K562 (cell line): Measurements from ENCODE around the gene MTPN. TPM values are rescaled to one million over a fixed set of nuclear protein-coding genes. Genes with fewer than 3 reads are reported as not detected.

Experiments
- BRD9 ChIP-seq: fragments of 450-650 bp; IDR thresholded peaks from 2 replicates; pipeline ENCODE4 v1.6.1; 2018; ENCODE audit warnings: low read depth; ENCODE audit not compliant: partially characterized antibody
- CAMTA2 ChIP-seq: fragments of 250-450 bp; sonication (Bioruptor Pico); conservative IDR thresholded peaks from 2 replicates; pipeline ENCODE4 v1.5.1; 2022
- EP400 ChIP-seq: fragments of 450-650 bp; IDR thresholded peaks from 2 replicates; pipeline ENCODE4 v1.6.1; 2017; ENCODE audit warnings: antibody characterized with exemption, mild to moderate bottlenecking, moderate library complexity
- GTF2A2 ChIP-seq: IDR thresholded peaks from 2 replicates; pipeline ENCODE4 v1.6.1; 2016; ENCODE audit warnings: mild to moderate bottlenecking, missing genetic modification characterization, missing compliant biosample characterization
- ILK ChIP-seq: fragments of 450-650 bp; IDR thresholded peaks from 2 replicates; pipeline ENCODE4 v1.6.1; 2016; ENCODE audit warnings: missing genetic modification characterization, low read depth, mild to moderate bottlenecking, missing compliant biosample characterization, moderate library complexity, borderline replicate concordance
- IRF2 ChIP-seq: sonication (generic); formaldehyde crosslinking; IDR thresholded peaks from 2 replicates; pipeline ENCODE4 v1.8.1; 2022; ENCODE audit warnings: mild to moderate bottlenecking, missing genetic modification reagents
- NFRKB ChIP-seq: fragments of 450-650 bp; IDR thresholded peaks from 2 replicates; pipeline ENCODE4 v1.6.1; 2016; ENCODE audit warnings: low read depth
- POLR2A ChIP-seq: fragments of 450-650 bp; conservative IDR thresholded peaks from 2 replicates; pipeline ENCODE4 v1.6.1; 2016
- SRSF3 ChIP-seq: fragments of 200-400 bp; formaldehyde crosslinking; IDR thresholded peaks from 2 replicates; pipeline ENCODE4 v1.6.1; 2016; ENCODE audit warnings: mild to moderate bottlenecking, low read length, moderate library complexity; ENCODE audit not compliant: insufficient read depth
- WHSC1 ChIP-seq: IDR thresholded peaks from one replicate; pipeline ENCODE4 v1.6.1; 2012; ENCODE audit warnings: low read length, control low read depth, inconsistent platforms
- ZNF175 ChIP-seq: fragments of 200-800 bp; sonication (Bioruptor generic); IDR thresholded peaks from 2 replicates; pipeline ENCODE4 v1.6.1; 2016; ENCODE audit warnings: low read depth, mild to moderate bottlenecking, missing genetic modification characterization, missing compliant biosample characterization
- ZNF282 ChIP-seq: sonication (generic); formaldehyde crosslinking; IDR thresholded peaks from 2 replicates; pipeline ENCODE4 v1.8.1; 2023; ENCODE audit warnings: missing genetic modification reagents
- ZNF57 ChIP-seq: fragments of 450-650 bp; formaldehyde crosslinking; IDR thresholded peaks from 2 replicates; pipeline ENCODE4 v1.4.0; 2020; ENCODE audit warnings: mild to moderate bottlenecking, moderate library complexity
- polyA plus RNA-seq, 8 experiments: library from polyadenylated mRNA; depleted of rRNA in 4 of 8; stranded (reverse) in 5 of 8; unstranded in 3 of 8; fragments of >200 nt; fragmentation: Nextera tagmentation in 2 of 8; fragmentation: Illumina TruSeq in 1 of 8; extraction: Ambion mirVana in 2 of 8; extraction: Trizol in 1 of 8; gene quantifications; 2 replicates each; pipeline versions ENCODE4 v1.2.1 to v1.2.3, GENCODE V29; 2011 to 2014; ENCODE audit warnings: inconsistent platforms in 1 of 8, missing spikeins in 1 of 8
- total RNA-seq, 7 experiments: library from RNA; depleted of rRNA in 6 of 7; stranded (reverse); fragments of >200 nt in 6 of 7; fragmentation: Illumina TruSeq in 2 of 7; extraction: Trizol in 2 of 7; gene quantifications; 2 replicates each; pipeline versions ENCODE4 v1.2.1 to v1.2.3, GENCODE V29; 2011 to 2021; ENCODE audit warnings: low replicate concordance in 1 of 7
- TF ChIP-seq, protein P1 (sequence below): fragments of 450-650 bp; IDR thresholded peaks from 2 replicates; pipeline ENCODE4 v1.6.1; 2016; ENCODE audit warnings: low read depth
- TF ChIP-seq, protein P2 (sequence below): sonication (generic); formaldehyde crosslinking; IDR thresholded peaks from 2 replicates; pipeline ENCODE4 v1.8.1; 2022; ENCODE audit warnings: missing genetic modification reagents
- TF ChIP-seq, protein P3 (sequence below): fragments of 150-350 bp; conservative IDR thresholded peaks from 2 replicates; pipeline ENCODE4 v1.6.1; 2014; ENCODE audit warnings: low read length

The MTPN gene
- total and polyA plus RNA-seq, 9 of the 15 experiments (the other 6 are each of a cell fraction or from before 2014, with no cell fraction given): 68.5 to 261 (median 156) TPM

DNA sequence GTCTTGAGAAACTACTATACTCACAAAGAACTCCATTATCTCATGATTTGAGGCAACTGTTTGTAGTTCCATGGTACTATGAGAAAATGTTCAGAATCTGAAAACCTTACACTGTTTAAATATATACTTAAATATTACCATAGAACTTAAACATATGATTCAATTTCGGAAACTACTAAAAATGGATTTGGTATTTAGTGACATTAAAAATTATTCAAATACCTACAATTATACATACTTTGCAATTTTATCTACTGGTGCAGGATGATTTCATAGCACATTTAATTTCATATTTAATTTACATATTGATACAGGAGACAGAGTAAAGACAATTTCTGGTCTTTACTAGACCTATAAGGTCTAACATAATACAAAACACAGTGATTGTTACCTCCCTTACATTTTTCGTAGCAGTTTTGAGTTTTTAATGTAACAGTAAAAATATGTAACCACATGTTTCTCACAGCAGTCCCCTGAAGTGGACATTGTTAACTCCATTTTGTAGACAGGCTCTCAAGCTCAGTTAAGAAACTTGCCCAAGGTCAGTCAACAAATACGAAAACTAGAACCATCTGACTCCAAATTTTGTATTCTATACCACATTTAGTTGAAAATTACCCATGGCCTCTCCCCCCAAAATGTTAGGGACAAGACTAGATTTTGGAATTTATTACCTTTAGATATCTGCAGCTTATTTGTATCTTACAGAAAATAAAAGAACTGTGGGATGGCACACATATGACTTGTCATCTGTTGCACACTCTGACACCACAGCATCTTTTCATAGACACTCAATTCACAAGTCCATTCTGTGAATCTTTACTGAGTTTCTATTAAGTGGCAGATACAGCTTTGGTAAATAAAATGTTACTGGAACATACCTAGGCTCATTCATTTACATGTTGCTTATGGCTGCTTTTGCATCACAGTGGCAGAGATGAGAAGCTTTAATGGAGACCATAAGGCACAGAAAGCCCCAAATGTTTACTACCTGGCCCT, 36.8 kb downstream of the MTPN start (continued):
- TF ChIP-seq, protein P1, sequence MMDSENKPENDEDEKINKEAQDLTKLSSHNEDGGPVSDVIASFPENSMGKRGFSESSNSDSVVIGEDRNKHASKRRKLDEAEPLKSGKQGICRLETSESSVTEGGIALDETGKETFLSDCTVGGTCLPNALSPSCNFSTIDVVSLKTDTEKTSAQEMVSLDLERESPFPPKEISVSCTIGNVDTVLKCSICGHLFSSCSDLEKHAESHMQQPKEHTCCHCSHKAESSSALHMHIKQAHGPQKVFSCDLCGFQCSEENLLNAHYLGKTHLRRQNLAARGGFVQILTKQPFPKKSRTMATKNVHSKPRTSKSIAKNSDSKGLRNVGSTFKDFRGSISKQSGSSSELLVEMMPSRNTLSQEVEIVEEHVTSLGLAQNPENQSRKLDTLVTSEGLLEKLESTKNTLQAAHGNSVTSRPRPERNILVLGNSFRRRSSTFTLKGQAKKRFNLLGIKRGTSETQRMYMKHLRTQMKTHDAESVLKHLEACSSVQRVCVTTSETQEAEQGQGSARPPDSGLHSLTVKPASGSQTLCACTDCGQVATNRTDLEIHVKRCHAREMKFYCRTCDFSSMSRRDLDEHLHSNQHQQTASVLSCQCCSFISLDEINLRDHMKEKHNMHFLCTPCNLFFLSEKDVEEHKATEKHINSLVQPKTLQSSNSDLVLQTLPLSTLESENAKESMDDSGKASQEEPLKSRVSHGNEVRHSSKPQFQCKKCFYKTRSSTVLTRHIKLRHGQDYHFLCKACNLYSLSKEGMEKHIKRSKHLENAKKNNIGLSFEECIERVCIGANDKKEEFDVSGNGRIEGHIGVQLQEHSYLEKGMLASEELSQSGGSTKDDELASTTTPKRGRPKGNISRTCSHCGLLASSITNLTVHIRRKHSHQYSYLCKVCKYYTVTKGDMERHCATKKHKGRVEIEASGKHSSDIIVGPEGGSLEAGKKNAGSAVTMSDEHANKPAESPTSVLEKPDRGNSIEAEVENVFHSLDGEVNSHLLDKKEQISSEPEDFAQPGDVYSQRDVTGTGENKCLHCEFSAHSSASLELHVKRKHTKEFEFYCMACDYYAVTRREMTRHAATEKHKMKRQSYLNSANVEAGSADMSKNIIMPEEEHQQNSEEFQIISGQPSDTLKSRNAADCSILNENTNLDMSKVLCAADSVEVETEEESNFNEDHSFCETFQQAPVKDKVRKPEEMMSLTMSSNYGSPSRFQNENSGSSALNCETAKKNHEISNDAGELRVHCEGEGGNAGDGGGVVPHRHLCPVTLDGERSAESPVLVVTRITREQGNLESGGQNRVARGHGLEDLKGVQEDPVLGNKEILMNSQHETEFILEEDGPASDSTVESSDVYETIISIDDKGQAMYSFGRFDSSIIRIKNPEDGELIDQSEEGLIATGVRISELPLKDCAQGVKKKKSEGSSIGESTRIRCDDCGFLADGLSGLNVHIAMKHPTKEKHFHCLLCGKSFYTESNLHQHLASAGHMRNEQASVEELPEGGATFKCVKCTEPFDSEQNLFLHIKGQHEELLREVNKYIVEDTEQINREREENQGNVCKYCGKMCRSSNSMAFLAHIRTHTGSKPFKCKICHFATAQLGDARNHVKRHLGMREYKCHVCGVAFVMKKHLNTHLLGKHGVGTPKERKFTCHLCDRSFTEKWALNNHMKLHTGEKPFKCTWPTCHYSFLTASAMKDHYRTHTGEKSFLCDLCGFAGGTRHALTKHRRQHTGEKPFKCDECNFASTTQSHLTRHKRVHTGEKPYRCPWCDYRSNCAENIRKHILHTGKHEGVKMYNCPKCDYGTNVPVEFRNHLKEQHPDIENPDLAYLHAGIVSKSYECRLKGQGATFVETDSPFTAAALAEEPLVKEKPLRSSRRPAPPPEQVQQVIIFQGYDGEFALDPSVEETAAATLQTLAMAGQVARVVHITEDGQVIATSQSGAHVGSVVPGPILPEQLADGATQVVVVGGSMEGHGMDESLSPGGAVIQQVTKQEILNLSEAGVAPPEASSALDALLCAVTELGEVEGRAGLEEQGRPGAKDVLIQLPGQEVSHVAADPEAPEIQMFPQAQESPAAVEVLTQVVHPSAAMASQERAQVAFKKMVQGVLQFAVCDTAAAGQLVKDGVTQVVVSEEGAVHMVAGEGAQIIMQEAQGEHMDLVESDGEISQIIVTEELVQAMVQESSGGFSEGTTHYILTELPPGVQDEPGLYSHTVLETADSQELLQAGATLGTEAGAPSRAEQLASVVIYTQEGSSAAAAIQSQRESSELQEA: no peak
- no peak for TF ChIP-seq NFRKB
- TF ChIP-seq, protein P2, sequence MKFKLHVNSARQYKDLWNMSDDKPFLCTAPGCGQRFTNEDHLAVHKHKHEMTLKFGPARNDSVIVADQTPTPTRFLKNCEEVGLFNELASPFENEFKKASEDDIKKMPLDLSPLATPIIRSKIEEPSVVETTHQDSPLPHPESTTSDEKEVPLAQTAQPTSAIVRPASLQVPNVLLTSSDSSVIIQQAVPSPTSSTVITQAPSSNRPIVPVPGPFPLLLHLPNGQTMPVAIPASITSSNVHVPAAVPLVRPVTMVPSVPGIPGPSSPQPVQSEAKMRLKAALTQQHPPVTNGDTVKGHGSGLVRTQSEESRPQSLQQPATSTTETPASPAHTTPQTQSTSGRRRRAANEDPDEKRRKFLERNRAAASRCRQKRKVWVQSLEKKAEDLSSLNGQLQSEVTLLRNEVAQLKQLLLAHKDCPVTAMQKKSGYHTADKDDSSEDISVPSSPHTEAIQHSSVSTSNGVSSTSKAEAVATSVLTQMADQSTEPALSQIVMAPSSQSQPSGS (CRISPR knock-in tag): no peak
- TF ChIP-seq BRD9: no peak
- TF ChIP-seq EP400: no peak
- TF ChIP-seq WHSC1: peak; percentile 34
- no peak for TF ChIP-seq ZNF282 (CRISPR knock-in tag)
- TF ChIP-seq GTF2A2 (tag): peak; percentile 69
- TF ChIP-seq SRSF3: no peak
- no peak; the same call in 1 of the 2 replicates for TF ChIP-seq ILK
- TF ChIP-seq CAMTA2 (CRISPR knock-in tag): no peak
- TF ChIP-seq ZNF175: no peak; the same call in 1 of the 2 replicates
- no peak for TF ChIP-seq ZNF57 (CRISPR knock-in tag)
- no peak for TF ChIP-seq POLR2A
- TF ChIP-seq IRF2 (CRISPR knock-in tag): no peak
- TF ChIP-seq, protein P3, sequence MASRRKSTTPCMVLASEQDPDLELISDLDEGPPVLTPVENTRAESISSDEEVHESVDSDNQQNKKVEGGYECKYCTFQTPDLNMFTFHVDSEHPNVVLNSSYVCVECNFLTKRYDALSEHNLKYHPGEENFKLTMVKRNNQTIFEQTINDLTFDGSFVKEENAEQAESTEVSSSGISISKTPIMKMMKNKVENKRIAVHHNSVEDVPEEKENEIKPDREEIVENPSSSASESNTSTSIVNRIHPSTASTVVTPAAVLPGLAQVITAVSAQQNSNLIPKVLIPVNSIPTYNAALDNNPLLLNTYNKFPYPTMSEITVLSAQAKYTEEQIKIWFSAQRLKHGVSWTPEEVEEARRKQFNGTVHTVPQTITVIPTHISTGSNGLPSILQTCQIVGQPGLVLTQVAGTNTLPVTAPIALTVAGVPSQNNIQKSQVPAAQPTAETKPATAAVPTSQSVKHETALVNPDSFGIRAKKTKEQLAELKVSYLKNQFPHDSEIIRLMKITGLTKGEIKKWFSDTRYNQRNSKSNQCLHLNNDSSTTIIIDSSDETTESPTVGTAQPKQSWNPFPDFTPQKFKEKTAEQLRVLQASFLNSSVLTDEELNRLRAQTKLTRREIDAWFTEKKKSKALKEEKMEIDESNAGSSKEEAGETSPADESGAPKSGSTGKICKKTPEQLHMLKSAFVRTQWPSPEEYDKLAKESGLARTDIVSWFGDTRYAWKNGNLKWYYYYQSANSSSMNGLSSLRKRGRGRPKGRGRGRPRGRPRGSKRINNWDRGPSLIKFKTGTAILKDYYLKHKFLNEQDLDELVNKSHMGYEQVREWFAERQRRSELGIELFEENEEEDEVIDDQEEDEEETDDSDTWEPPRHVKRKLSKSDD: no peak
